CD4-positive, alpha-beta memory T cell (primary cell): ENCODE results near the gene AKR1A1. TPM values are rescaled to one million over a fixed set of nuclear protein-coding genes. Genes with fewer than 3 reads are reported as not detected.

Experiments
- CTCF ChIA-PET: fragments of 350-600 bp; sonication (Branson Sonifier 250); formaldehyde crosslinking; loops from one replicate; lab custom pipeline; 2021; ENCODE audit warnings: inconsistent platforms; ENCODE audit not compliant: partially characterized antibody; lab: Charles Lee
- POLR2A ChIA-PET: fragments of 350-600 bp; sonication (Branson Sonifier 250); formaldehyde crosslinking; loops from one replicate; lab custom pipeline; 2021; ENCODE audit not compliant: partially characterized antibody; lab: Charles Lee
- DNase-seq, 5 donors: peaks; one replicate each; pipeline versions ENCODE4 v3.0.0 to v3.0.0-alpha.2; 2020 to 2022; ENCODE audit warnings: mixed read lengths in 1 of 5
- H3K27ac ChIP-seq: one replicate; pipeline ENCODE4 v1.7.0; 2013; ENCODE audit warnings: low read depth, low read length
- H3K27me3 ChIP-seq: 2 replicates; pipeline ENCODE4 v1.7.0; 2013; ENCODE audit warnings: mild to moderate bottlenecking, low read length, moderate library complexity; ENCODE audit not compliant: insufficient read depth
- H3K36me3 ChIP-seq: 2 replicates; pipeline ENCODE4 v1.7.0; 2013; ENCODE audit warnings: mild to moderate bottlenecking, low read length, moderate library complexity; ENCODE audit not compliant: insufficient read depth
- H3K4me1 ChIP-seq: 2 replicates; pipeline ENCODE4 v1.7.0; 2013; ENCODE audit warnings: mild to moderate bottlenecking, low read length, moderate library complexity; ENCODE audit not compliant: insufficient read depth
- H3K4me3 ChIP-seq, 2 donors: one replicate each; pipeline ENCODE4 v1.7.0; 2013; ENCODE audit warnings: low read length in 2 of 2, mild to moderate bottlenecking in 1 of 2
- H3K9me3 ChIP-seq, 2 donors: one replicate each; pipeline ENCODE4 v1.7.0; 2013; ENCODE audit warnings: low read length in 2 of 2, control low read depth in 1 of 2; ENCODE audit not compliant: control insufficient read depth in 1 of 2
- H3K27ac Mint-ChIP-seq, 7 donors: one replicate each; pipeline ENCODE4 v1.8.0; 2020 to 2021; ENCODE audit warnings: mixed read lengths in 7 of 7, mild to moderate bottlenecking in 6 of 7, inconsistent platforms in 3 of 7, moderate library complexity in 3 of 7
- H3K27me3 Mint-ChIP-seq, 2 donors: one replicate each; pipeline ENCODE4 v1.8.0; 2020 to 2021; ENCODE audit warnings: mixed read lengths in 2 of 2
- H3K36me3 Mint-ChIP-seq, 2 donors: one replicate each; pipeline ENCODE4 v1.8.0; 2020 to 2021; ENCODE audit warnings: mixed read lengths in 2 of 2, inconsistent platforms in 1 of 2, mild to moderate bottlenecking in 1 of 2
- H3K4me1 Mint-ChIP-seq, 4 donors: one replicate each; pipeline ENCODE4 v1.8.0; 2020 to 2021; ENCODE audit warnings: mixed read lengths in 4 of 4, mild to moderate bottlenecking in 1 of 4
- H3K4me3 Mint-ChIP-seq, 8 donors: one replicate each; pipeline ENCODE4 v1.8.0; 2020 to 2021; ENCODE audit warnings: mixed read lengths in 8 of 8, mild to moderate bottlenecking in 7 of 8, moderate library complexity in 6 of 8, inconsistent platforms in 3 of 8
- H3K9me3 Mint-ChIP-seq, 8 donors: one replicate each; pipeline ENCODE4 v1.8.0; 2020 to 2021; ENCODE audit warnings: mixed read lengths in 8 of 8, mild to moderate bottlenecking in 5 of 8, inconsistent platforms in 3 of 8, moderate library complexity in 1 of 8
- intact Hi-C: fragments of 100-400 bp; cut with micrococcal nuclease; formaldehyde crosslinking; loops from one replicate; pipeline ENCODE4 v1.15.1; 2023
- polyA plus RNA-seq, 2 donors: library from polyadenylated mRNA; unstranded; fragments of 300-500 nt; fragmentation: Illumina TruSeq; gene quantifications; one replicate each; pipeline ENCODE4 v1.2.3, GENCODE V29; 2021
- total RNA-seq, 2 experiments: library from RNA; stranded (reverse); gene quantifications; one replicate each; pipeline ENCODE4 v1.2.3, GENCODE V29; 2021

Gene AKR1A1
- total and polyA plus RNA-seq, 4 experiments from 2014 or later = 84.3 to 124 (median 92.2) TPM

DNA sequence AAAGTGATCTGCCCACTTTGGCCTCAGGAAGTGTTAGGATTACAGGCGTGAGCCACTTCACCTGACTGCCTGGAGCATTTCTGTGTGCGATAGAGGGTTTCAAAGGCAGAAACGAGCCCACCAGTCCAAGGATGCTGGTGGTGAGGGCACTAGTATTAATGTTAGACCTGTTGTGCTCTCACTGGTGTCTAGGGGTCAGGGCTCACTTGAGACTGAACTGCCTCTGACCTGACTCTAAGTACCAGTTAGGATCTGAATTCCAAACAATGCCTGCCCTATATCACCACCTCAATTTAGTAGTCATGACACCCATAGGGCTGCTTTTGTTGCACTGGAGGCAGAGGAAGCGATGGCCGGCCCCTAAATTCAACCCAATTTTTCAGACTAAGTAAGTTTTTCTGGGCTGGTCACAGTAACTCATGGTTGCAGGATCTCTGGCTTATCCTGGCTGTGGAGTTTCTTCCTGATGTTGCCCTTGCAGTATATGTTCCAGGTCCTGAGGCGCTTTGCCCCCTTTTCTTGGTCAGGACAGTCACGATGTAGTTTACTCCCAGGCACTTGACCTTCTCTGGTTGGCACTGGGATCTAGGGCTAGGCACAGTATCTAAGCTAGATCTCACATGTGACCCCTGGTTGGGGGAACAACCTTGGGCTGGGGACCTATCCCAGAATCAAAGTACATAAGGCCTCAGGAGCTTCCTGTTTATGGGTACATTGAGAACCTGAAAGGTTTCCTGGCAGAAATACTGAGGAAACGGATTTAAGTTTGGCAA is 68.7 kb downstream of the AKR1A1 start:
- H3K4me3 ChIP-seq = no peak overlapping the region
- DNase-seq = no peak
- H3K36me3 Mint-ChIP-seq = peaks cover 36 to 68% of the 10 kb centered on the region in 2 donors
- H3K36me3 ChIP-seq = peaks cover 41% of the 10 kb centered on the region
- no peaks in the 10 kb centered on the region for H3K27me3 Mint-ChIP-seq
- CTCF ChIA-PET = no interaction called here
- peak overlapping the region; percentile 8 to 78 (median 73) for H3K27ac Mint-ChIP-seq
- H3K9me3 ChIP-seq = no peaks in the 10 kb centered on the region
- no peak overlapping the region for H3K4me3 Mint-ChIP-seq
- POLR2A ChIA-PET = no interaction called here
- no peak overlapping the region for H3K27ac ChIP-seq
- peaks cover 0 to 7% (median 2%) of the 10 kb centered on the region in 4 donors for H3K4me1 Mint-ChIP-seq
- H3K4me1 ChIP-seq = no peaks in the 10 kb centered on the region
- H3K9me3 Mint-ChIP-seq = no peaks in the 10 kb centered on the region
- intact Hi-C loops = no loop called here
- H3K27me3 ChIP-seq = no peaks in the 10 kb centered on the region

Other genes with a start within 250 kb of the AKR1A1 start
- gene HPDL, start 223.9 kb upstream of the AKR1A1 start, total RNA-seq = under 1 TPM; 0.19 to 0.32 TPM
- gene HPDL, start 223.9 kb upstream of the AKR1A1 start, polyA plus RNA-seq = under 1 TPM; 0.30 to 0.78 TPM
- 10 to 100 TPM; 18.2 to 18.9 TPM for gene TOE1, start 210.7 kb upstream of the AKR1A1 start, total RNA-seq
- 10 to 100 TPM in 1 of 2 donors, 1 to 10 TPM in 1; 6.1 to 13.5 TPM for gene TOE1, start 210.7 kb upstream of the AKR1A1 start, polyA plus RNA-seq
- gene MUTYH, start 210.4 kb upstream of the AKR1A1 start, total RNA-seq = 10 to 100 TPM; 70.0 to 72.1 TPM
- gene MUTYH, start 210.4 kb upstream of the AKR1A1 start, polyA plus RNA-seq = 10 to 100 TPM; 24.0 to 26.1 TPM
- 1 to 10 TPM; 7.5 to 7.7 TPM for gene TESK2, start 59.7 kb upstream of the AKR1A1 start, total RNA-seq
- gene TESK2, start 59.7 kb upstream of the AKR1A1 start, polyA plus RNA-seq = 1 to 10 TPM; 4.5 to 4.9 TPM
- gene CCDC163, start 50.8 kb upstream of the AKR1A1 start, total RNA-seq = 1 to 10 TPM; 4.0 to 4.2 TPM
- 1 to 10 TPM; 4.3 to 4.6 TPM for gene CCDC163, start 50.8 kb upstream of the AKR1A1 start, polyA plus RNA-seq
- gene MMACHC, start 50.5 kb upstream of the AKR1A1 start, total RNA-seq = 1 to 10 TPM; 6.2 to 6.5 TPM
- 1 to 10 TPM in 1 of 2 donors, not detected in 1; 1.5 TPM for gene MMACHC, start 50.5 kb upstream of the AKR1A1 start, polyA plus RNA-seq
- 100 to 1,000 TPM; 130 to 145 TPM for gene PRDX1, start 28.9 kb upstream of the AKR1A1 start, total RNA-seq
- gene PRDX1, start 28.9 kb upstream of the AKR1A1 start, polyA plus RNA-seq = 100 to 1,000 TPM; 249 to 288 TPM
- gene NASP, start 33.2 kb downstream of the AKR1A1 start, total RNA-seq = 10 to 100 TPM; 93.7 to 93.9 TPM
- 10 to 100 TPM; 57.1 to 87.1 TPM for gene NASP, start 33.2 kb downstream of the AKR1A1 start, polyA plus RNA-seq
- gene CCDC17, start 73.2 kb downstream of the AKR1A1 start, total RNA-seq = 1 to 10 TPM; 7.6 to 8.3 TPM
- under 1 TPM in 1 of 2 donors, not detected in 1; 0.25 TPM for gene CCDC17, start 73.2 kb downstream of the AKR1A1 start, polyA plus RNA-seq
- 100 to 1,000 TPM; 175 to 187 TPM for gene GPBP1L1, start 135.7 kb downstream of the AKR1A1 start, total RNA-seq
- gene GPBP1L1, start 135.7 kb downstream of the AKR1A1 start, polyA plus RNA-seq = 100 to 1,000 TPM in 1 of 2 donors, 10 to 100 TPM in 1; 88.8 to 147 TPM
- gene TMEM69, start 137.4 kb downstream of the AKR1A1 start, total RNA-seq = 10 to 100 TPM; 26.1 to 26.7 TPM
- 10 to 100 TPM; 36.1 to 42.5 TPM for gene TMEM69, start 137.4 kb downstream of the AKR1A1 start, polyA plus RNA-seq
- gene IPP, start 199.8 kb downstream of the AKR1A1 start, total RNA-seq = 10 to 100 TPM; 17.3 to 19.7 TPM
- gene IPP, start 199.8 kb downstream of the AKR1A1 start, polyA plus RNA-seq = 10 to 100 TPM in 1 of 2 donors, 1 to 10 TPM in 1; 9.0 to 16.4 TPM